Gastrocnemius medialis (tissue), 4 donors: ENCODE results near the gene KCTD19. TPM values are rescaled to one million over a fixed set of nuclear protein-coding genes. Genes with fewer than 3 reads are reported as not detected.

ENCODE experiments used
- ATAC-seq, 2 donors: fragments of 150-250 bp; one replicate each; pipeline ENCODE4 v1.9.1; 2016
- DNase-seq, 2 donors: peaks; one replicate each; pipeline ENCODE4 v3.0.0-alpha.2; 2019
- H3K27ac ChIP-seq, 4 donors: fragments of 200-600 bp; sonication (generic); 1 replicate in 1 of 4; 2 replicates in 3 of 4; pipeline ENCODE4 v1.5.1; 2016 to 2018; ENCODE audit warnings: mild to moderate bottlenecking in 2 of 4, moderate library complexity in 1 of 4
- H3K27me3 ChIP-seq, 3 donors: fragments of 200-600 bp; sonication (generic) in 2 of 3; 1 replicate in 1 of 3; 2 replicates in 2 of 3; pipeline versions ENCODE4 v1.5.1 to v1.6.0; 2016 to 2019; ENCODE audit warnings: mild to moderate bottlenecking in 1 of 3, moderate library complexity in 1 of 3
- H3K36me3 ChIP-seq, 2 donors: fragments of 200-600 bp; sonication (generic) in 1 of 2; one replicate each; pipeline ENCODE4 v1.5.1; 2017 to 2018
- H3K4me1 ChIP-seq, 2 donors: fragments of 200-600 bp; sonication (generic) in 1 of 2; one replicate each; pipeline ENCODE4 v1.5.1; 2016 to 2017; ENCODE audit warnings: mild to moderate bottlenecking in 2 of 2
- H3K4me3 ChIP-seq, 4 donors: fragments of 200-600 bp; sonication (generic) in 3 of 4; 1 replicate in 1 of 4; 2 replicates in 3 of 4; pipeline ENCODE4 v1.5.1; 2016 to 2019; ENCODE audit warnings: mild to moderate bottlenecking in 2 of 4
- H3K9me3 ChIP-seq, 3 donors: fragments of 200-600 bp; sonication (generic) in 2 of 3; 1 replicate in 1 of 3; 2 replicates in 2 of 3; pipeline ENCODE4 v1.5.1; 2016 to 2019
- CTCF ChIP-seq, 5 experiments: fragments of 450-650 bp in 3 of 5; fragments of 200-600 bp in 2 of 5; sonication (generic) in 2 of 5; IDR thresholded peaks in 4 of 5; conservative IDR thresholded peaks in 1 of 5; 1 replicate in 4 of 5; 2 replicates in 1 of 5; pipeline ENCODE4 v1.5.1; 2016 to 2019; ENCODE audit warnings: antibody characterized with exemption in 5 of 5, mild to moderate bottlenecking in 3 of 5, moderate library complexity in 3 of 5
- POLR2A ChIP-seq, 2 donors: fragments of 450-650 bp; IDR thresholded peaks; one replicate each; pipeline ENCODE4 v1.6.1; 2017; ENCODE audit warnings: antibody characterized with exemption in 2 of 2, mild to moderate bottlenecking in 2 of 2, moderate library complexity in 2 of 2
- in situ Hi-C, 4 donors: fragments of 200-750 bp; cut with MboI; loops; one replicate each; pipeline versions ENCODE4 v1.15.0 to v1.8.0; 2017; ENCODE audit warnings: low sequenced_read_pairs in 4 of 4
- intact Hi-C: fragments of 100-400 bp; cut with DNase I; formaldehyde crosslinking; loops from one replicate; pipeline ENCODE4 v1.15.1; 2023; ENCODE audit warnings: low total_unique reads
- total RNA-seq, 4 donors: library from RNA; depleted of rRNA; stranded (reverse); fragments of >200 nt; gene quantifications; one replicate each; pipeline versions ENCODE4 v1.1.0 to v1.2.3, GENCODE V29; 2016

Gene KCTD19
- total RNA-seq, 4 donors from 2014 or later = not detected

- ATAC-seq (peak; percentile 0 to 2), DNase-seq (no peak)
- no peaks in the 10 kb centered on the region for H3K27me3 ChIP-seq
- H3K9me3 ChIP-seq = no peaks in the 10 kb centered on the region
- in situ Hi-C loops = no loop called here
- TF ChIP-seq CTCF (IDR thresholded peaks at IDR 0.05 in 4 of 5, conservative IDR thresholded peaks at IDR 0.05 in 1 of 5) (no peak), POLR2A (IDR thresholded peaks at IDR 0.05) (no peak)
- H3K27ac ChIP-seq = peak overlapping the region; percentile 94 to 99 (median 98)
- H3K36me3 ChIP-seq = peaks cover 0 to 42% of the 10 kb centered on the region in 2 donors
- intact Hi-C loops = loop anchor here (5.0 kb wide), 1 partner anchor 68 kb away; the partner anchor contains the start of gene NOL3
- peaks cover 72 to 73% of the 10 kb centered on the region in 2 donors for H3K4me1 ChIP-seq
- H3K4me3 ChIP-seq = peak overlapping the region in 2 of 4 donors; percentile 2 to 3
Observed at GRCh38 chr16:67240506-67240905, 86.0 kb downstream of the KCTD19 start.

Other genes starting within 250 kb of the KCTD19 start
- gene PHAF1, start 216.8 kb downstream of the KCTD19 start, total RNA-seq = 10 to 100 TPM; 23.3 to 63.4 (median 48.9) TPM
- gene B3GNT9, start 175.7 kb downstream of the KCTD19 start, total RNA-seq = 1 to 10 TPM; 1.5 to 3.1 (median 2.6) TPM
- gene TRADD, start 166.8 kb downstream of the KCTD19 start, total RNA-seq = 10 to 100 TPM in 2 of 4 donors, 1 to 10 TPM in 2; 8.8 to 15.3 (median 10.1) TPM
- 10 to 100 TPM in 3 of 4 donors, 1 to 10 TPM in 1; 7.0 to 16.3 (median 14.3) TPM for gene FBXL8, start 166.8 kb downstream of the KCTD19 start, total RNA-seq
- gene HSF4, start 162.0 kb downstream of the KCTD19 start, total RNA-seq = 100 to 1,000 TPM in 1 of 4 donors, 10 to 100 TPM in 2, 1 to 10 TPM in 1; 9.0 to 111 (median 29.7) TPM
- gene NOL3, start 156.2 kb downstream of the KCTD19 start, total RNA-seq = 100 to 1,000 TPM in 3 of 4 donors, 10 to 100 TPM in 1; 77.5 to 231 (median 173) TPM
- gene MATCAP1, start 142.8 kb downstream of the KCTD19 start, total RNA-seq = 1 to 10 TPM; 2.5 to 7.7 (median 4.5) TPM
- gene EXOC3L1, start 136.6 kb downstream of the KCTD19 start, total RNA-seq = 1 to 10 TPM in 1 of 4 donors, under 1 TPM in 3; 0.20 to 2.3 (median 0.88) TPM
- 100 to 1,000 TPM in 1 of 4 donors, 10 to 100 TPM in 3; 67.8 to 114 (median 96.5) TPM for gene E2F4, start 134.6 kb downstream of the KCTD19 start, total RNA-seq
- gene ELMO3, start 127.6 kb downstream of the KCTD19 start, total RNA-seq = under 1 TPM; 0.09 to 0.55 (median 0.29) TPM
- 10 to 100 TPM; 14.7 to 35.8 (median 29.2) TPM for gene TMEM208, start 99.6 kb downstream of the KCTD19 start, total RNA-seq
- 10 to 100 TPM; 26.3 to 65.3 (median 52.4) TPM for gene FHOD1, start 79.3 kb downstream of the KCTD19 start, total RNA-seq
- 1 to 10 TPM in 3 of 4 donors, under 1 TPM in 1; 0.61 to 2.0 (median 1.2) TPM for gene SLC9A5, start 77.8 kb downstream of the KCTD19 start, total RNA-seq
- gene PLEKHG4, start 47.2 kb downstream of the KCTD19 start, total RNA-seq = 10 to 100 TPM in 1 of 4 donors, 1 to 10 TPM in 3; 1.1 to 16.5 (median 2.6) TPM
- not detected for gene LRRC36, start 74 bp upstream of the KCTD19 start, total RNA-seq
- 10 to 100 TPM in 2 of 4 donors, 1 to 10 TPM in 2; 2.2 to 31.9 (median 7.1) TPM for gene TPPP3, start 66.8 kb upstream of the KCTD19 start, total RNA-seq
- 10 to 100 TPM in 1 of 4 donors, 1 to 10 TPM in 3; 4.4 to 11.0 (median 8.9) TPM for gene ZDHHC1, start 89.7 kb upstream of the KCTD19 start, total RNA-seq
- 1 to 10 TPM in 2 of 4 donors, not detected in 2; 2.3 to 4.1 TPM for gene HSD11B2, start 104.4 kb upstream of the KCTD19 start, total RNA-seq
- 100 to 1,000 TPM; 117 to 211 (median 157) TPM for gene ATP6V0D1, start 154.4 kb upstream of the KCTD19 start, total RNA-seq
- not detected for gene AGRP, start 156.8 kb upstream of the KCTD19 start, total RNA-seq
- gene RIPOR1, start 202.1 kb upstream of the KCTD19 start, total RNA-seq = 10 to 100 TPM; 10.6 to 65.4 (median 25.1) TPM
- 10 to 100 TPM; 25.9 to 35.9 (median 30.3) TPM for gene CTCF, start 235.8 kb upstream of the KCTD19 start, total RNA-seq